ENCODE measurements around the gene SARS2. TPM values are rescaled to one million over a fixed set of nuclear protein-coding genes. Genes with fewer than 3 reads are reported as not detected.

SARS2 gene
- total RNA-seq, 2 experiments from 2014 or later, result 35.6 to 40.7 TPM

GRCh38 chr19:38959618-38960017 is 29.1 kb upstream of the SARS2 start:
- ATAC-seq (ENCODE audit: low read depth) (no peak), DNase-seq (no peak)
- Mint-ChIP-seq H3K27ac (no peak overlapping the region), H3K4me3 (no peak overlapping the region), H3K36me3 (no peaks in the 10 kb centered on the region), H3K9me3 (no peaks in the 10 kb centered on the region), H3K4me1 (peaks cover 3% of the 10 kb centered on the region), H3K27me3 (peaks cover 9% of the 10 kb centered on the region)
- POLR2A ChIA-PET, result interaction anchor here (1.2 kb wide), 1 partner anchor 24 kb away, joined by 4 read pairs; no protein-coding TSS in a partner anchor

- ATAC-seq (ENCODE audit: low read depth) (no peak), DNase-seq (no peak)
- Mint-ChIP-seq H3K4me3 (no peak overlapping the region), H3K27ac (no peak overlapping the region), H3K36me3 (no peaks in the 10 kb centered on the region), H3K27me3 (peaks cover 16% of the 10 kb centered on the region), H3K9me3 (no peaks in the 10 kb centered on the region), H3K4me1 (peaks cover 3% of the 10 kb centered on the region)
- POLR2A ChIA-PET, result interaction anchor here (0.7 kb wide), 2 partner anchors 292 to 664 kb away, joined by 4 to 5 read pairs; no protein-coding TSS in a partner anchor
Observed at GRCh38 chr19:38958301-38958700, 27.7 kb upstream of the SARS2 start.

- Mint-ChIP-seq H3K27ac (no peak overlapping the region), H3K36me3 (no peaks in the 10 kb centered on the region), H3K4me3 (no peak overlapping the region), H3K4me1 (peaks cover 3% of the 10 kb centered on the region), H3K27me3 (peaks cover 21% of the 10 kb centered on the region), H3K9me3 (no peaks in the 10 kb centered on the region)
- POLR2A ChIA-PET, result no interaction called here
- ATAC-seq (ENCODE audit: low read depth) (no peak), DNase-seq (no peak)
Observed at GRCh38 chr19:38956264-38956663, 25.7 kb upstream of the SARS2 start.

GRCh38 chr19:38953677-38954076 is 23.1 kb upstream of the SARS2 start:
- Mint-ChIP-seq H3K36me3 (no peaks in the 10 kb centered on the region), H3K4me3 (no peak overlapping the region), H3K4me1 (peaks cover 9% of the 10 kb centered on the region), H3K27me3 (peaks cover 39% of the 10 kb centered on the region), H3K9me3 (no peaks in the 10 kb centered on the region), H3K27ac (no peak overlapping the region)
- POLR2A ChIA-PET, result interaction anchor here (0.6 kb wide), 2 partner anchors 319 to 551 kb away, joined by 3 read pairs; no protein-coding TSS in a partner anchor
- DNase-seq, result no peak
- no peak for ATAC-seq (ENCODE audit: low read depth)

GRCh38 chr19:38952395-38953165 is 22.0 kb upstream of the SARS2 start:
- H3K4me3 Mint-ChIP-seq, result peak overlapping the region; percentile 12
- no peak overlapping the region for H3K27ac Mint-ChIP-seq
- no peaks in the 10 kb centered on the region for H3K9me3 Mint-ChIP-seq
- POLR2A ChIA-PET, result interaction anchor here (0.6 kb wide), 1 partner anchor 10 kb away, joined by 4 read pairs; no protein-coding TSS in a partner anchor
- H3K36me3 Mint-ChIP-seq, result no peaks in the 10 kb centered on the region
- peaks cover 9% of the 10 kb centered on the region for H3K4me1 Mint-ChIP-seq
- ATAC-seq (ENCODE audit: low read depth), result peak; percentile 51
- peaks cover 39% of the 10 kb centered on the region for H3K27me3 Mint-ChIP-seq
- DNase-seq, result no peak

- DNase-seq, result no peak
Observed at GRCh38 chr19:38951187-38951586, 20.6 kb upstream of the SARS2 start.

GRCh38 chr19:38949580-38950367 is 19.2 kb upstream of the SARS2 start:
- ATAC-seq (ENCODE audit: low read depth), result peak; percentile 86
- peak overlapping the region; percentile 60 for H3K4me3 Mint-ChIP-seq
- peaks cover 43% of the 10 kb centered on the region for H3K27me3 Mint-ChIP-seq
- POLR2A ChIA-PET, result no interaction called here
- peak; percentile 84 for DNase-seq
- no peaks in the 10 kb centered on the region for H3K36me3 Mint-ChIP-seq
- no peaks in the 10 kb centered on the region for H3K9me3 Mint-ChIP-seq
- peaks cover 11% of the 10 kb centered on the region for H3K4me1 Mint-ChIP-seq
- no peak overlapping the region for H3K27ac Mint-ChIP-seq

More at GRCh38 chr19:38951187-38951586, 20.6 kb upstream of the SARS2 start:
- Mint-ChIP-seq H3K4me1 (peaks cover 11% of the 10 kb centered on the region), H3K9me3 (no peaks in the 10 kb centered on the region), H3K36me3 (no peaks in the 10 kb centered on the region), H3K27me3 (peaks cover 43% of the 10 kb centered on the region), H3K4me3 (no peak overlapping the region), H3K27ac (no peak overlapping the region)
- POLR2A ChIA-PET, result no interaction called here
- ATAC-seq (ENCODE audit: low read depth), result no peak

GRCh38 chr19:38946229-38947010 is 15.9 kb upstream of the SARS2 start:
- POLR2A ChIA-PET, result interaction anchor here (1.6 kb wide), 1 partner anchor 16 kb away, joined by 4 read pairs; the partner anchor contains the start of genes MRPS12 and SARS2
- DNase-seq (no peak), ATAC-seq (ENCODE audit: low read depth) (no peak)
- peaks cover 14% of the 10 kb centered on the region for H3K4me1 Mint-ChIP-seq
- peaks cover 24% of the 10 kb centered on the region for H3K27me3 Mint-ChIP-seq
- H3K36me3 Mint-ChIP-seq, result no peaks in the 10 kb centered on the region
- no peak overlapping the region for H3K4me3 Mint-ChIP-seq
- no peak overlapping the region for H3K27ac Mint-ChIP-seq
- no peaks in the 10 kb centered on the region for H3K9me3 Mint-ChIP-seq

GRCh38 chr19:38945562-38946228 is 15.1 kb upstream of the SARS2 start:
- peaks cover 19% of the 10 kb centered on the region for H3K4me1 Mint-ChIP-seq
- ATAC-seq (ENCODE audit: low read depth) (no peak), DNase-seq (no peak)
- H3K27ac Mint-ChIP-seq, result no peak overlapping the region
- no peaks in the 10 kb centered on the region for H3K9me3 Mint-ChIP-seq
- POLR2A ChIA-PET, result interaction anchor here (1.6 kb wide), 1 partner anchor 15 kb away, joined by 4 read pairs; the partner anchor contains the start of genes MRPS12 and SARS2
- H3K4me3 Mint-ChIP-seq, result no peak overlapping the region
- H3K36me3 Mint-ChIP-seq, result peaks cover 3% of the 10 kb centered on the region
- peaks cover 23% of the 10 kb centered on the region for H3K27me3 Mint-ChIP-seq

- Mint-ChIP-seq H3K27me3 (peaks cover 23% of the 10 kb centered on the region), H3K36me3 (peaks cover 3% of the 10 kb centered on the region), H3K4me1 (peaks cover 20% of the 10 kb centered on the region), H3K4me3 (no peak overlapping the region), H3K27ac (no peak overlapping the region), H3K9me3 (no peaks in the 10 kb centered on the region)
- DNase-seq (no peak), ATAC-seq (ENCODE audit: low read depth) (no peak)
- POLR2A ChIA-PET, result interaction anchor here (1.6 kb wide), 1 partner anchor 14 kb away, joined by 4 read pairs; the partner anchor contains the start of genes MRPS12 and SARS2
Observed at GRCh38 chr19:38944981-38945506, 14.5 kb upstream of the SARS2 start.

GRCh38 chr19:38942471-38943181 is 12.1 kb upstream of the SARS2 start:
- DNase-seq (no peak), ATAC-seq (ENCODE audit: low read depth) (no peak)
- POLR2A ChIA-PET, result interaction anchor here (0.6 kb wide), 1 partner anchor 598 kb away, joined by 5 read pairs; no protein-coding TSS in a partner anchor
- Mint-ChIP-seq H3K4me3 (no peak overlapping the region), H3K36me3 (peaks cover 3% of the 10 kb centered on the region), H3K4me1 (peaks cover 15% of the 10 kb centered on the region), H3K27me3 (peaks cover 16% of the 10 kb centered on the region), H3K27ac (no peak overlapping the region), H3K9me3 (no peaks in the 10 kb centered on the region)

- Mint-ChIP-seq H3K9me3 (no peaks in the 10 kb centered on the region), H3K4me3 (peak overlapping the region; percentile 18), H3K36me3 (peaks cover 3% of the 10 kb centered on the region), H3K27ac (no peak overlapping the region), H3K27me3 (peaks cover 12% of the 10 kb centered on the region), H3K4me1 (peaks cover 15% of the 10 kb centered on the region)
- ATAC-seq (ENCODE audit: low read depth) (no peak), DNase-seq (no peak)
- POLR2A ChIA-PET, result interaction anchor here (0.6 kb wide), 1 partner anchor 599 kb away, joined by 5 read pairs; no protein-coding TSS in a partner anchor
Observed at GRCh38 chr19:38941979-38942378, 11.4 kb upstream of the SARS2 start.

All from activated naive CD8-positive, alpha-beta T cell treated with anti-CD3 and anti-CD28 coated beads, Interleukin-2, amount 10 ng/mL, durations not matched to agents 7 days and 5 days (primary cell).